ENCODE measurements around the gene PHTF2.

GRCh38 chr7:77831953-77832352 lies 33.4 kb downstream of the PHTF2 start:
- TF ChIP-seq CTCF (IDR thresholded peaks at IDR 0.05 in 2 of 3, conservative IDR thresholded peaks at IDR 0.05 in 1 of 3; ENCODE audit: control insufficient read depth in 2 of 3, extremely low read depth in 1 of 3, insufficient read depth in 1 of 3, low read depth in 3 of 3, low read length in 3 of 3) (no peak), PML (IDR thresholded peaks at IDR 0.05; ENCODE audit: low read length) (no peak), TCF12 (IDR thresholded peaks at IDR 0.05; ENCODE audit: low read depth, low read length) (no peak), REST (IDR thresholded peaks at IDR 0.05; ENCODE audit: low read depth, low read length) (no peak), ATF2 (IDR thresholded peaks at IDR 0.05; ENCODE audit: low read length) (no peak), USF2 (IDR thresholded peaks at IDR 0.05; ENCODE audit: borderline replicate concordance, low read depth, low read length) (no peak), BCL11A (IDR thresholded peaks at IDR 0.05; ENCODE audit: low read depth, low read length) (no peak), NFXL1 (IDR thresholded peaks at IDR 0.05; ENCODE audit: borderline replicate concordance) (no peak), TBL1XR1 (IDR thresholded peaks at IDR 0.05; ENCODE audit: low read depth, low read length) (no peak), MXI1 (IDR thresholded peaks at IDR 0.05; ENCODE audit: low read depth, low read length) (no peak), RB1 (IDR thresholded peaks at IDR 0.05; ENCODE audit: borderline replicate concordance) (no peak), POLR2AphosphoS5 (IDR thresholded peaks at IDR 0.05; ENCODE audit: low read length) (no peak)
